A549 (cell line): ENCODE data around the gene ARL6. TPM values are rescaled to one million over a fixed set of nuclear protein-coding genes. Genes with fewer than 3 reads are reported as not detected.

ENCODE experiments used
- ATAC-seq, 2 experiments: fragments of 200-7000 bp in 1 of 2; fragments of >200 bp in 1 of 2; cut with Nextera tagmentation in 1 of 2; cut with Tn5 transposase in 1 of 2; 3 replicates each; pipeline versions ENCODE4 v1.8.0 to v1.9.1; 2018 to 2020; ENCODE audit warnings: mild to moderate bottlenecking in 1 of 2, moderate library complexity in 1 of 2
- CTCF ChIA-PET: fragments of 300-600 bp; sonication (Branson Sonifier 250); formaldehyde crosslinking; extraction: SDS; loops from one replicate; lab custom pipeline; 2021; ENCODE audit warnings: antibody characterized with exemption, inconsistent platforms; lab: Yijun Ruan, JAX
- POLR2A ChIA-PET: fragments of 350-600 bp; formaldehyde crosslinking; extraction: SDS; loops from one replicate; lab custom pipeline; 2021; ENCODE audit warnings: antibody characterized with exemption, inconsistent platforms; lab: Yijun Ruan, JAX
- DNase-seq, 2 experiments: peaks; one replicate each; pipeline versions ENCODE4 v3.0.0 to v3.0.0-alpha.2; 2011 to 2016; ENCODE audit warnings: low read depth in 1 of 2, low spot score in 1 of 2
- FAIRE-seq: peaks from 2 replicates; lab custom pipeline; 2011; peaks lifted over from hg19 to GRCh38; lab: Jason Lieb, UNC
- H3K27ac ChIP-seq, 2 experiments: fragments of >200 bp; sonication (Bioruptor Twin); formaldehyde crosslinking; 3 replicates each; pipeline ENCODE4 v1.5.1; 2016 to 2017
- H3K4me1 ChIP-seq: fragments of >200 bp; sonication (Bioruptor Twin); formaldehyde crosslinking; 3 replicates; pipeline ENCODE4 v1.6.1; 2016
- H3K4me2 ChIP-seq: fragments of >200 bp; sonication (Bioruptor Twin); formaldehyde crosslinking; 3 replicates; pipeline ENCODE4 v1.6.1; 2016
- H3K4me3 ChIP-seq: fragments of >200 bp; sonication (Bioruptor Twin); formaldehyde crosslinking; 3 replicates; pipeline ENCODE4 v1.5.1; 2016
- H3K9me3 ChIP-seq: fragments of >200 bp; sonication (Bioruptor Twin); formaldehyde crosslinking; 3 replicates; pipeline ENCODE4 v1.6.1; 2016
- CHD2 ChIP-seq: fragments of 150-350 bp; IDR thresholded peaks from 2 replicates; pipeline ENCODE4 v1.6.1; 2014; ENCODE audit warnings: low read length; ENCODE audit not compliant: partially characterized antibody
- EP300 ChIP-seq, 2 experiments: fragments of >200 bp; sonication (Bioruptor Twin); formaldehyde crosslinking; IDR thresholded peaks; 2 replicates in 1 of 2; 3 replicates in 1 of 2; pipeline ENCODE4 v1.6.1; 2016 to 2017
- FOSL2 ChIP-seq, 2 experiments: fragments of 450-650 bp in 1 of 2; fragments of >200 bp in 1 of 2; sonication (Bioruptor Twin) in 1 of 2; formaldehyde crosslinking; IDR thresholded peaks; 2 replicates each; pipeline versions ENCODE4 v1.5.0 to v1.6.1; 2016 to 2020; ENCODE audit warnings: mild to moderate bottlenecking in 1 of 2, moderate library complexity in 1 of 2
- HDAC2 ChIP-seq: fragments of 200-600 bp; sonication (generic); IDR thresholded peaks from 2 replicates; pipeline ENCODE4 v1.6.1; 2016
- HEYL ChIP-seq: fragments of 250-450 bp; sonication (Bioruptor Pico); IDR thresholded peaks from 2 replicates; pipeline ENCODE4 v1.8.0; 2021; ENCODE audit warnings: mild to moderate bottlenecking, moderate library complexity
- HOXB5 ChIP-seq: fragments of 250-450 bp; sonication (Bioruptor Pico); IDR thresholded peaks from 2 replicates; pipeline ENCODE4 v1.5.0; 2020; ENCODE audit warnings: mild to moderate bottlenecking, moderate library complexity
- JUN ChIP-seq, 2 experiments: fragments of >200 bp; sonication (Bioruptor Twin); formaldehyde crosslinking; IDR thresholded peaks; 2 replicates in 1 of 2; 3 replicates in 1 of 2; pipeline ENCODE4 v1.6.1; 2016 to 2017
- KDM1A ChIP-seq: fragments of 200-600 bp; sonication (generic); IDR thresholded peaks from 2 replicates; pipeline ENCODE4 v1.6.1; 2016; ENCODE audit warnings: low read depth, mild to moderate bottlenecking
- MAFK ChIP-seq: fragments of 450-650 bp; IDR thresholded peaks from 2 replicates; pipeline ENCODE4 v1.6.1; 2014; ENCODE audit not compliant: partially characterized antibody
- MYC ChIP-seq: IDR thresholded peaks from 2 replicates; pipeline ENCODE4 v1.6.1; 2012; ENCODE audit warnings: mild to moderate bottlenecking, inconsistent platforms, low read length, improper control_type of control experiment, borderline replicate concordance
- NPAS2 ChIP-seq: fragments of 250-450 bp; sonication (Bioruptor Pico); IDR thresholded peaks from 2 replicates; pipeline ENCODE4 v1.8.0; 2022; ENCODE audit warnings: mild to moderate bottlenecking, moderate library complexity, borderline replicate concordance
- PHF8 ChIP-seq: fragments of 200-600 bp; sonication (generic); IDR thresholded peaks from 2 replicates; pipeline ENCODE4 v1.6.1; 2016; ENCODE audit warnings: low read depth, mild to moderate bottlenecking, antibody characterized with exemption, moderate library complexity, borderline replicate concordance
- POLR2AphosphoS2 ChIP-seq: conservative IDR thresholded peaks from 2 replicates; pipeline ENCODE4 v1.6.1; 2012; ENCODE audit warnings: low read length, improper control_type of control experiment, inconsistent platforms
- RAD21 ChIP-seq, 2 experiments: fragments of >200 bp in 1 of 2; sonication (Bioruptor Twin) in 1 of 2; formaldehyde crosslinking in 1 of 2; IDR thresholded peaks in 1 of 2; conservative IDR thresholded peaks in 1 of 2; 2 replicates in 1 of 2; 3 replicates in 1 of 2; pipeline ENCODE4 v1.6.1; 2012 to 2018; ENCODE audit warnings: inconsistent platforms in 1 of 2
- REST ChIP-seq: fragments of 200-600 bp; sonication (generic); IDR thresholded peaks from 2 replicates; pipeline ENCODE4 v1.6.1; 2016; ENCODE audit warnings: antibody characterized with exemption, mild to moderate bottlenecking, moderate library complexity
- SMC3 ChIP-seq: fragments of >200 bp; sonication (Bioruptor Twin); formaldehyde crosslinking; IDR thresholded peaks from 3 replicates; pipeline ENCODE4 v1.6.1; 2018; ENCODE audit warnings: inconsistent platforms
- SREBF2 ChIP-seq: fragments of 450-650 bp; IDR thresholded peaks from 2 replicates; pipeline ENCODE4 v1.6.1; 2014; ENCODE audit warnings: mild to moderate bottlenecking, moderate library complexity
- TFCP2L1 ChIP-seq: fragments of 250-450 bp; sonication (Bioruptor Pico); IDR thresholded peaks from 2 replicates; pipeline ENCODE4 v1.5.0; 2021; ENCODE audit warnings: mild to moderate bottlenecking
- ZC3H11A ChIP-seq: fragments of 450-650 bp; IDR thresholded peaks from 2 replicates; pipeline ENCODE4 v1.6.1; 2014; ENCODE audit warnings: antibody characterized with exemption, mild to moderate bottlenecking
- WGBS: methylation state at CpG from one replicate; pipeline ENCODE4 v1.1.6; 2017; ENCODE audit errors: missing lambda C conversion rate; 5-methylcytosine and 5-hydroxymethylcytosine counted together
- polyA plus RNA-seq, 4 experiments: library from polyadenylated mRNA; depleted of rRNA in 3 of 4; stranded (reverse); fragments of >200 nt; fragmentation: RNase III in 1 of 4; extraction: RNeasy Plus Mini Kit Qiagen cat#74134 plus additional on column Dnase treatment in 1 of 4; gene quantifications; 2 replicates in 3 of 4; 3 replicates in 1 of 4; pipeline ENCODE4 v1.2.3, GENCODE V29; 2011 to 2017
- TF ChIP-seq, protein P1 (sequence below): IDR thresholded peaks from 2 replicates; pipeline ENCODE4 v1.6.1; 2012; ENCODE audit warnings: low read depth, borderline replicate concordance
- TF ChIP-seq, protein P2 (sequence below): fragments of >200 bp; sonication (Bioruptor Twin); formaldehyde crosslinking; IDR thresholded peaks from 3 replicates; pipeline ENCODE4 v1.6.1; 2016

Gene ARL6
- polyA plus RNA-seq, 2 of the 4 experiments (the other 2 are of a cell fraction) = 7.3 to 11.7 TPM

GRCh38 chr3:97838393-97838792 lies 73.8 kb downstream of the ARL6 start:
- 83% methylated on average over 3 of the region's 3 CpGs for WGBS
- POLR2A ChIA-PET = no interaction called here

GRCh38 chr3:97839944-97840343 lies 75.4 kb downstream of the ARL6 start:
- Histone ChIP-seq H3K9me3 (no peaks in the 10 kb centered on the region), H3K4me3 (no peak overlapping the region), H3K4me1 (no peaks in the 10 kb centered on the region), H3K4me2 (no peak overlapping the region)
- no peak for FAIRE-seq
- ATAC-seq = no peak
- 87% methylated on average over 2 of the region's 2 CpGs for WGBS
- CTCF ChIA-PET = no interaction called here
- DNase-seq = no peak
- TF ChIP-seq RAD21 (conservative IDR thresholded peaks at IDR 0.05 in 1 of 2, IDR thresholded peaks at IDR 0.05 in 1 of 2) (no peak), KDM1A (no peak), TFCP2L1 (no peak), EP300 (IDR thresholded peaks at IDR 0.05) (no peak), JUN (IDR thresholded peaks at IDR 0.05) (no peak)
- TF ChIP-seq, all 56 proteins: peak for 0
- POLR2A ChIA-PET = no interaction called here
- no peak overlapping the region for H3K27ac ChIP-seq

More at GRCh38 chr3:97838393-97838792, 73.8 kb downstream of the ARL6 start:
- H3K4me1 ChIP-seq = no peaks in the 10 kb centered on the region
- DNase-seq = no peak
- H3K4me2 ChIP-seq = no peak overlapping the region
- H3K4me3 ChIP-seq = no peak overlapping the region
- TF ChIP-seq HOXB5 (CRISPR knock-in tag) = no peak
- no peaks in the 10 kb centered on the region for H3K9me3 ChIP-seq
- H3K27ac ChIP-seq = no peak overlapping the region
- FAIRE-seq = no peak
- ATAC-seq = no peak
- CTCF ChIA-PET = interaction anchor here (0.6 to 2.1 kb wide), 4 partner anchors 16 to 184 kb away, joined by 3 to 8 read pairs (median 4); partner anchors contain the start of gene CRYBG3

- H3K4me2 ChIP-seq = no peak overlapping the region
- WGBS = 95% methylated on average over 8 of the region's 8 CpGs
- no peak overlapping the region for H3K4me3 ChIP-seq
- ChIA-PET POLR2A (no interaction called here), CTCF (no interaction called here)
- no peaks in the 10 kb centered on the region for H3K9me3 ChIP-seq
- FAIRE-seq (no peak), ATAC-seq (no peak), DNase-seq (no peak)
- H3K27ac ChIP-seq = no peak overlapping the region
- no peaks in the 10 kb centered on the region for H3K4me1 ChIP-seq
- TF ChIP-seq HEYL (CRISPR knock-in tag) (no peak), PHF8 (no peak), CHD2 (no peak), NPAS2 (CRISPR knock-in tag) (no peak), SMC3 (no peak), EP300 (IDR thresholded peaks at IDR 0.05) (no peak), MYC (no peak), SREBF2 (no peak), POLR2AphosphoS2 (no peak), REST (no peak), FOSL2 (IDR thresholded peaks at IDR 0.05) (no peak), FOSL2 (CRISPR knock-in tag; IDR thresholded peaks at IDR 0.05) (no peak), HDAC2 (no peak), ZC3H11A (no peak), MAFK (no peak)
- TF ChIP-seq, protein P1, sequence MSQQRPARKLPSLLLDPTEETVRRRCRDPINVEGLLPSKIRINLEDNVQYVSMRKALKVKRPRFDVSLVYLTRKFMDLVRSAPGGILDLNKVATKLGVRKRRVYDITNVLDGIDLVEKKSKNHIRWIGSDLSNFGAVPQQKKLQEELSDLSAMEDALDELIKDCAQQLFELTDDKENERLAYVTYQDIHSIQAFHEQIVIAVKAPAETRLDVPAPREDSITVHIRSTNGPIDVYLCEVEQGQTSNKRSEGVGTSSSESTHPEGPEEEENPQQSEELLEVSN = no peak
- TF ChIP-seq, protein P2, sequence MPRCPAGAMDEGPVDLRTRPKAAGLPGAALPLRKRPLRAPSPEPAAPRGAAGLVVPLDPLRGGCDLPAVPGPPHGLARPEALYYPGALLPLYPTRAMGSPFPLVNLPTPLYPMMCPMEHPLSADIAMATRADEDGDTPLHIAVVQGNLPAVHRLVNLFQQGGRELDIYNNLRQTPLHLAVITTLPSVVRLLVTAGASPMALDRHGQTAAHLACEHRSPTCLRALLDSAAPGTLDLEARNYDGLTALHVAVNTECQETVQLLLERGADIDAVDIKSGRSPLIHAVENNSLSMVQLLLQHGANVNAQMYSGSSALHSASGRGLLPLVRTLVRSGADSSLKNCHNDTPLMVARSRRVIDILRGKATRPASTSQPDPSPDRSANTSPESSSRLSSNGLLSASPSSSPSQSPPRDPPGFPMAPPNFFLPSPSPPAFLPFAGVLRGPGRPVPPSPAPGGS = no peak
Measured at GRCh38 chr3:97841304-97841703, 76.7 kb downstream of the ARL6 start.
